Smooth muscle cell (in vitro differentiated cells): ENCODE data around the gene MAD2L1. TPM values are rescaled to one million over a fixed set of nuclear protein-coding genes. Genes with fewer than 3 reads are reported as not detected.
"Not testable (repeated sequence)": the region's sequence is repeated elsewhere in the genome, so short reads cannot be mapped to it uniquely, and the experiment has no call there.

ENCODE experiments used
- DNase-seq: peaks from one replicate; lab custom pipeline; 2025; ENCODE audit not compliant: unreplicated experiment; lab: John Stamatoyannopoulos, UW
- H2AFZ ChIP-seq: fragments of 200-600 bp; sonication (generic); 2 replicates; pipeline ENCODE4 v1.6.0; 2016; ENCODE audit warnings: antibody characterized with exemption, low read depth, mild to moderate bottlenecking
- H3F3A ChIP-seq: fragments of 200-600 bp; sonication (generic); 2 replicates; pipeline ENCODE4 v1.6.0; 2017; ENCODE audit warnings: antibody characterized with exemption, low read depth
- H3K27ac ChIP-seq: fragments of 200-600 bp; sonication (generic); 2 replicates; pipeline ENCODE4 v1.5.1; 2016; ENCODE audit warnings: low read depth, mild to moderate bottlenecking
- H3K27me3 ChIP-seq: fragments of 200-600 bp; sonication (generic); 2 replicates; pipeline ENCODE4 v1.6.1; 2016; ENCODE audit warnings: low read depth, mild to moderate bottlenecking
- H3K36me3 ChIP-seq: fragments of 200-600 bp; sonication (generic); 2 replicates; pipeline ENCODE4 v1.5.1; 2016; ENCODE audit warnings: low read depth
- H3K4me1 ChIP-seq: fragments of 200-600 bp; sonication (generic); 2 replicates; pipeline ENCODE4 v1.5.1; 2016; ENCODE audit warnings: low read depth
- H3K4me2 ChIP-seq: fragments of 200-600 bp; sonication (generic); 2 replicates; pipeline ENCODE4 v1.6.0; 2016; ENCODE audit warnings: mild to moderate bottlenecking
- H3K4me3 ChIP-seq: fragments of 200-600 bp; sonication (generic); 2 replicates; pipeline ENCODE4 v1.5.1; 2016; ENCODE audit warnings: mild to moderate bottlenecking
- H3K79me2 ChIP-seq: fragments of 200-600 bp; sonication (generic); 2 replicates; pipeline ENCODE4 v1.6.0; 2016; ENCODE audit warnings: low read depth, mild to moderate bottlenecking
- H3K9ac ChIP-seq: fragments of 200-600 bp; sonication (generic); 2 replicates; pipeline ENCODE4 v1.6.0; 2016; ENCODE audit warnings: low read depth
- H3K9me3 ChIP-seq: fragments of 200-600 bp; sonication (generic); replicated peaks from 2 replicates; pipeline ENCODE4 v1.5.1; 2016; ENCODE audit warnings: low read depth
- H4K20me1 ChIP-seq: fragments of 200-600 bp; sonication (generic); 2 replicates; pipeline ENCODE4 v1.6.0; 2016; ENCODE audit warnings: low read depth
- CTCF ChIP-seq: fragments of 200-600 bp; sonication (generic); IDR thresholded peaks from 2 replicates; pipeline ENCODE4 v1.5.1; 2017; ENCODE audit warnings: borderline replicate concordance, mild to moderate bottlenecking, antibody characterized with exemption; ENCODE audit not compliant: insufficient read depth, poor library complexity, severe bottlenecking
- WGBS: methylation state at CpG from one replicate; pipeline ENCODE4 v1.1.7; 2016; ENCODE audit warnings: low lambda C conversion rate; 5-methylcytosine and 5-hydroxymethylcytosine counted together
- polyA plus RNA-seq: library from polyadenylated mRNA; unstranded; fragments of >200 nt; fragmentation: Nextera tagmentation; extraction: Ambion mirVana; gene quantifications from 2 replicates; pipeline ENCODE4 v1.2.1, GENCODE V29; 2016
- total RNA-seq: library from RNA; depleted of rRNA; stranded (reverse); fragments of >200 nt; gene quantifications from 2 replicates; pipeline ENCODE4 v1.2.3, GENCODE V29; 2014

Gene MAD2L1
- total and polyA plus RNA-seq, 2 experiments from 2014 or later: 19.1 to 19.3 TPM

- H3K4me2 ChIP-seq: no peak overlapping the region
- H2AFZ ChIP-seq: no peak overlapping the region
- no peaks in the 10 kb centered on the region for H3K27me3 ChIP-seq
- H3K9ac ChIP-seq: no peak overlapping the region
- H3K79me2 ChIP-seq: no peaks in the 10 kb centered on the region
- H3K36me3 ChIP-seq: no peaks in the 10 kb centered on the region
- no peaks in the 10 kb centered on the region for H3K9me3 ChIP-seq
- no peak for DNase-seq
- H4K20me1 ChIP-seq: no peaks in the 10 kb centered on the region
- H3K4me3 ChIP-seq: no peak overlapping the region
- H3F3A ChIP-seq: no peaks in the 10 kb centered on the region
- H3K27ac ChIP-seq: no peak overlapping the region
- no peak for TF ChIP-seq CTCF
- no peaks in the 10 kb centered on the region for H3K4me1 ChIP-seq
- WGBS: 74% methylated on average over 2 of the region's 2 CpGs
Measured at GRCh38 chr4:120096508-120097297, 30.1 kb upstream of the MAD2L1 start.

- H3K27ac ChIP-seq: no peak overlapping the region
- no peaks in the 10 kb centered on the region for H3K4me1 ChIP-seq
- H3K79me2 ChIP-seq: no peaks in the 10 kb centered on the region
- no peak overlapping the region for H3K9ac ChIP-seq
- no peak overlapping the region for H3K4me3 ChIP-seq
- H3K4me2 ChIP-seq: no peak overlapping the region
- no peaks in the 10 kb centered on the region for H3K36me3 ChIP-seq
- peaks cover 3% of the 10 kb centered on the region for H3K27me3 ChIP-seq
- no peak overlapping the region for H2AFZ ChIP-seq
- H4K20me1 ChIP-seq: no peaks in the 10 kb centered on the region
- TF ChIP-seq CTCF: no peak
- no peak for DNase-seq
- H3K9me3 ChIP-seq: no peaks in the 10 kb centered on the region
- no peaks in the 10 kb centered on the region for H3F3A ChIP-seq
- WGBS: 84% methylated on average over 2 of the region's 2 CpGs
Measured at GRCh38 chr4:120088507-120088906, 21.9 kb upstream of the MAD2L1 start.

GRCh38 chr4:120088066-120088465, 21.4 kb upstream of the MAD2L1 start:
- 79% methylated on average over 1 of the region's 1 CpG for WGBS
- H3K4me1 ChIP-seq: not testable (repeated sequence)

GRCh38 chr4:120085705-120086104, 19.1 kb upstream of the MAD2L1 start:
- TF ChIP-seq CTCF: no peak
- no peaks in the 10 kb centered on the region for H3K9me3 ChIP-seq
- H3K4me2 ChIP-seq: no peak overlapping the region
- no peaks in the 10 kb centered on the region for H3K4me1 ChIP-seq
- peaks cover 3% of the 10 kb centered on the region for H3K27me3 ChIP-seq
- H2AFZ ChIP-seq: no peak overlapping the region
- no peaks in the 10 kb centered on the region for H4K20me1 ChIP-seq
- no peak for DNase-seq
- H3K4me3 ChIP-seq: no peak overlapping the region
- no peaks in the 10 kb centered on the region for H3F3A ChIP-seq
- H3K36me3 ChIP-seq: no peaks in the 10 kb centered on the region
- H3K27ac ChIP-seq: no peak overlapping the region
- no peaks in the 10 kb centered on the region for H3K79me2 ChIP-seq
- H3K9ac ChIP-seq: no peak overlapping the region

More at GRCh38 chr4:120088066-120088465, 21.4 kb upstream of the MAD2L1 start:
- not testable (repeated sequence) for H3K9ac ChIP-seq, H3K4me3 ChIP-seq, H3K27ac ChIP-seq, H3F3A ChIP-seq, DNase-seq, H3K36me3 ChIP-seq, H3K79me2 ChIP-seq, H3K27me3 ChIP-seq, H3K9me3 ChIP-seq, H2AFZ ChIP-seq, H4K20me1 ChIP-seq, H3K4me2 ChIP-seq
